GM12873 (cell line): ENCODE data around the gene RAB37.

ENCODE experiments used
- TF ChIP-seq, protein P1 (sequence below): IDR thresholded peaks from 2 replicates; pipeline ENCODE4 v1.5.1; 2012; ENCODE audit warnings: low read depth, mild to moderate bottlenecking, moderate library complexity, low read length, control low read depth; ENCODE audit not compliant: insufficient read depth; ENCODE audit errors: missing control alignments

The RAB37 gene

DNA sequence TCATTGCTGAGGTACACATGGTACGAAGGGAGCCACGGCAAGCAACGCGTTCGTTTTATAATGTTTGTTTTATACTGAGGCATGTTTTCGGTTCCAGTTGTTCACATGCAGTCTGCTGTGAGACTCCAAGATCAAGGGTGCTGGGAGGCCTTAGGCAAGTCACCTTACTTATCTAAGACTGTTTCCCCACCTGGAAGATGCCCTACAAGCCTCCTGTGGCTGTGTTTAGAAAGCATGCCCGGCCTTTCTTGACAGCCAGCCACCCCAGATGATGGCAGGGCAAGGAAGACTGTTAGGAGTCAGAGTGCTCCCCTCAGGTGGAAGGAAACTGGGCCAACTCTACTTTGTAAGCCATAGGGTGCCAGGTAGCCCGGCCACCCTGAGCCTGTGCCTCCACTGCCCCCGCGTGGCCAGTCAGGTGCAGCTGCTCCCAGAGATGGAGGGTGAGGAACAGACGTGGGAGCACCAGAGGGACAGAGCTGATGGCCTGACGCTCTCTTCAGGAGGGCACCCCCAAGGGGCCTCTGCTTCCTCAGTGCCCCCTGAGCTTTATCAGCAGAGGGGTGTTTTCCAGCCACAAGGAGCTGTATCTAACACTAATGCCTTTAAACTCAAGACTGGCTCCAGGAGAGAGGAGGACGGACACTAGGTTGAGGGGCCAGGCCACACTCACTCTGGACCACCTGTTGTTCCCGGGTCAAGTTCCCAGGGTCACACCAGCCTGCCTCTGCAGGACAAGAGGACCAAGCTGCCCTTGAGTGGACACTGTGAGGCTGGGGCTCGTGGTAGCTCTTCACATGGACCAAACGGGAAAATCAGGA lies 33.7 kb downstream of the RAB37 start:
- TF ChIP-seq, protein P1, sequence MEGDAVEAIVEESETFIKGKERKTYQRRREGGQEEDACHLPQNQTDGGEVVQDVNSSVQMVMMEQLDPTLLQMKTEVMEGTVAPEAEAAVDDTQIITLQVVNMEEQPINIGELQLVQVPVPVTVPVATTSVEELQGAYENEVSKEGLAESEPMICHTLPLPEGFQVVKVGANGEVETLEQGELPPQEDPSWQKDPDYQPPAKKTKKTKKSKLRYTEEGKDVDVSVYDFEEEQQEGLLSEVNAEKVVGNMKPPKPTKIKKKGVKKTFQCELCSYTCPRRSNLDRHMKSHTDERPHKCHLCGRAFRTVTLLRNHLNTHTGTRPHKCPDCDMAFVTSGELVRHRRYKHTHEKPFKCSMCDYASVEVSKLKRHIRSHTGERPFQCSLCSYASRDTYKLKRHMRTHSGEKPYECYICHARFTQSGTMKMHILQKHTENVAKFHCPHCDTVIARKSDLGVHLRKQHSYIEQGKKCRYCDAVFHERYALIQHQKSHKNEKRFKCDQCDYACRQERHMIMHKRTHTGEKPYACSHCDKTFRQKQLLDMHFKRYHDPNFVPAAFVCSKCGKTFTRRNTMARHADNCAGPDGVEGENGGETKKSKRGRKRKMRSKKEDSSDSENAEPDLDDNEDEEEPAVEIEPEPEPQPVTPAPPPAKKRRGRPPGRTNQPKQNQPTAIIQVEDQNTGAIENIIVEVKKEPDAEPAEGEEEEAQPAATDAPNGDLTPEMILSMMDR: peak; percentile 87

GRCh38 chr17:74771319-74771914 lies 34.4 kb downstream of the RAB37 start:
- TF ChIP-seq, protein P1: no peak

DNA sequence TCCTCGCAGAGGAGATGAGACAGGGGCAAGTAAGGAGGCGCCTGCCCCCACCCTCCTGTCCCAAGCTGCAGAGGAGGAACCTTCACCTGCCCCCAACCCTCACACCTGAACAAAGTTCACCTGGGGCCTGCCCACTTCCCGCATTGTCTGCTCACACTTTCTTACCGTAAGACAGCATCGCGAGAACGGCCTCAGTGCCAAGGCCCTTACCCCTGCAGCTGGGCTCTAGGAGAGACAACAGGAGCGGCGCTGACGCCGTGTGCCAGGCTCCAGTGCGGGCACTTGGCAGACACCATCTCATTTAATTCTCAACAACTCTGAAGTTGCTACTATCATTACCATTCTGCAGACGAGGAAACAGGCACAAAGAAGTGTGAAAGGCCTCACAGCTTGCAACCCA lies 35.0 kb downstream of the RAB37 start:
- TF ChIP-seq, protein P1: no peak

- TF ChIP-seq, protein P1: no peak
These were observed 36.4 kb downstream of the RAB37 start for GRCh38 chr17:74773414-74773813.

GRCh38 chr17:74773871-74774286 lies 36.8 kb downstream of the RAB37 start:
- TF ChIP-seq, protein P1: no peak

- TF ChIP-seq, protein P1: no peak
These were observed 38.5 kb downstream of the RAB37 start for GRCh38 chr17:74775409-74776043.

DNA sequence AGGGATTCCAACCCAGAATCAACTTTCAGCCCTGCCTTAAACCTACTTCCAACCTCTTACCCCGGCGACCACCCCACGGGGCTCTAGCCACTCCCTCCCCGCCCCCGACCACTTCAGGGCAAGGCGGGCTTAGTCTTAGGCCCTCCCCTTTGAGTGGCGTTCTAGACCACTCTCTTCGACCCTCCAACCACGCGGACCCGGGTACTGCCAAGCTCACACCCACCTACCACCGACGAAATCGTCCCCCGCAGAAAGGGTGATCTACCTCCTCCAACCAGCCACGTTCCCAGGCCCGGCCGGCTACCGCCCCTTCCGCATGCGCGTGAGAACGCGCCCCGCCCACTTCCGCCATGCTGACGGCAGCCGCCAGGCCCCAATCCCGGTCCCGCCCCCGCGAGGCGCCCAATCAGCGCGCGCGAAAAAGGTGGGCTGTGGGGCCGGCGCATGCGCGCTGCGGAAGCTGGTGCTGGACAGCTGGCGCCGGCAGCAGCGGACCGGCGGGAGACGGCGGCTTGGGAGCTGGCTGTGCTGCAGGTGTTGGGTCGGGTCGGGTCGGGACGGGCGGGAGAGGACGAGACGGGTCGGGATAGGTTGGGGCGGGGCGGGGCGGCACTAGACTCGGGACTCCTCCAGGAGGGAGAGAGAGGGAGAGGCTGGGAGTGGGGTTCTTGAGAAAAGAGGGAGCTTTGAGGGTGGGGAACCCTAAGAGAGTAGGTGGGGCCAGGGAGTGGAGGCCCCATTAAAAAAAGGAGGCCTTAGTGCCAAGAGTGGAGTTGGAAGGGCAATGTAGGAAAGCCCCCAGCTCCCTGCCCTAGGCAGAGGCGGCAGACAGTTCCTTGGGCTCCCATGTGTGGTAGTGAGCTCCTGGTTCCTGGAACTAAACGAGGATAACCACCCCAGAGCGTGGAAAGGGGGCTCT lies 39.2 kb downstream of the RAB37 start, which contains the start of gene NAT9:
NAT9 (minus strand) TSS at position 302 of the 919 bp plus-strand sequence. CDS start 647 bp downstream, outside the sequence.
- TF ChIP-seq, protein P1: no peak
